Lower leg skin (tissue), 3 donors: ENCODE data around the gene NHERF2.

ENCODE experiments used
- POLR2A ChIP-seq, 2 donors: fragments of 450-650 bp; IDR thresholded peaks; one replicate each; pipeline ENCODE4 v1.6.1; 2016 to 2017; ENCODE audit warnings: antibody characterized with exemption in 2 of 2, mild to moderate bottlenecking in 1 of 2, moderate library complexity in 1 of 2
- TF ChIP-seq, protein P1 (sequence below), 3 donors: fragments of 450-650 bp; IDR thresholded peaks; one replicate each; pipeline ENCODE4 v1.5.1; 2016; ENCODE audit warnings: antibody characterized with exemption in 3 of 3, mild to moderate bottlenecking in 3 of 3, moderate library complexity in 2 of 3

DNA sequence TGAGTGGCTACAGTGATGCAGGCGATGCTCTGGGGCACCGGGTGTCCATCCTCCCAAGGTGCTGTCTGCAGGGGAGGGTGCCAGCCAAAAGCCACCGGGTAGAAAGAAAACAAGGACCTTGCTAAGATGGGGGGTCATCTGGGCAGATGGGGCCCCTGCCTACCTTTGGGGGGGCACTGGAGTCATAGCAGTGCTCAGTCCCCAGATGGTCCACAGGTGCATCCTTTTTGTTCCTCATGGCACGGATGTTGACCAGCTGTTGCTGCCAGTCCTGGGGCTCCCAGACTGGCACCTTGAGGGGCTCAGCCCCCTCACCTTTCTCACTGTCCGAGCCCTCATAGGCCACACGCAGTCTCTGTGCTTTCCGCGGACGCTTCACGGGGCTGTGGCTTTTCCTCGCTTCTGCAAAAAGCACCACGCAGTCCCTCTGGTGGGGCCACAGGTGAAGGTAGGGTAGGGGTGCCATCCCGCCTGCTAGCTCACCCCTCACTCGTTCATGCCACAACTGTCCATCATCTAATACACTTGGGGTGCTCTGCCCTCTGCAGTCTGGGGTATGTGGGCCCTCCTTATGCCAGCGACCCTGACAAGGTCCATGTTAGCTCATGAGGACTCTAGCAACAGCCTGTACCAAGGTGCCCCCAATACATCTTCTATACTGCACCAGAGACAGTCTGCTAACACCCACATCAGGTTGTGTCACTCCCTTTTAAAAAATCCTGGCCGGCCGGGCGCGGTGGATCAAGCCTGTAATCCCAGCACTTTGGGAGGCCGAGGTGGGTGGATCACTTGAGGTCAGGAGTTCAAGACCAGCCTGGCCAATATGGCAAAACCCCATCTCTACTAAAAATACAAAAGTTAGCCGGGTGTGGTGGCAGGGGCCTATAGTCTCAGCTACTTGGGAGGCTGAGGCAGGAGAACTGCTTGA, 19.5 kb downstream of the NHERF2 start:
- TF ChIP-seq, protein P1, sequence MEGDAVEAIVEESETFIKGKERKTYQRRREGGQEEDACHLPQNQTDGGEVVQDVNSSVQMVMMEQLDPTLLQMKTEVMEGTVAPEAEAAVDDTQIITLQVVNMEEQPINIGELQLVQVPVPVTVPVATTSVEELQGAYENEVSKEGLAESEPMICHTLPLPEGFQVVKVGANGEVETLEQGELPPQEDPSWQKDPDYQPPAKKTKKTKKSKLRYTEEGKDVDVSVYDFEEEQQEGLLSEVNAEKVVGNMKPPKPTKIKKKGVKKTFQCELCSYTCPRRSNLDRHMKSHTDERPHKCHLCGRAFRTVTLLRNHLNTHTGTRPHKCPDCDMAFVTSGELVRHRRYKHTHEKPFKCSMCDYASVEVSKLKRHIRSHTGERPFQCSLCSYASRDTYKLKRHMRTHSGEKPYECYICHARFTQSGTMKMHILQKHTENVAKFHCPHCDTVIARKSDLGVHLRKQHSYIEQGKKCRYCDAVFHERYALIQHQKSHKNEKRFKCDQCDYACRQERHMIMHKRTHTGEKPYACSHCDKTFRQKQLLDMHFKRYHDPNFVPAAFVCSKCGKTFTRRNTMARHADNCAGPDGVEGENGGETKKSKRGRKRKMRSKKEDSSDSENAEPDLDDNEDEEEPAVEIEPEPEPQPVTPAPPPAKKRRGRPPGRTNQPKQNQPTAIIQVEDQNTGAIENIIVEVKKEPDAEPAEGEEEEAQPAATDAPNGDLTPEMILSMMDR (IDR thresholded peaks at IDR 0.05) = no peak
- TF ChIP-seq POLR2A (IDR thresholded peaks at IDR 0.05) = no peak
